DND-41 (cell line): ENCODE results near the gene PNPLA6.
A peak's percentile ranks its signal among the peaks of the same experiment; 100 is the strongest.

Source experiments
- ATAC-seq: fragments of 200-7000 bp; cut with Tn5 transposase; 3 replicates; pipeline ENCODE4 v1.9.1; 2021; ENCODE audit warnings: low read depth; ENCODE audit not compliant: insufficient read depth
- DNase-seq: peaks from one replicate; pipeline ENCODE4 v3.0.0-alpha.2; 2020
- H2AFZ ChIP-seq: 2 replicates; pipeline ENCODE4 v1.6.0; 2012; ENCODE audit warnings: low read depth, low read length
- H3K27ac ChIP-seq: 2 replicates; pipeline ENCODE4 v1.5.1; 2012; ENCODE audit warnings: low read length, inconsistent platforms
- H3K27me3 ChIP-seq: fragments of 200-600 bp; sonication (generic); 2 replicates; pipeline ENCODE4 v1.6.0; 2012; ENCODE audit warnings: low read length, mild to moderate bottlenecking, inconsistent platforms; ENCODE audit not compliant: insufficient read depth, poor library complexity
- H3K36me3 ChIP-seq: 2 replicates; pipeline ENCODE4 v1.5.1; 2012; ENCODE audit warnings: low read length, inconsistent platforms; ENCODE audit not compliant: insufficient read depth
- H3K4me1 ChIP-seq: 2 replicates; pipeline ENCODE4 v1.5.1; 2012; ENCODE audit warnings: mild to moderate bottlenecking, low read length; ENCODE audit not compliant: insufficient read depth
- H3K4me2 ChIP-seq: 2 replicates; pipeline ENCODE4 v1.6.0; 2012; ENCODE audit warnings: mild to moderate bottlenecking, moderate library complexity, low read length, inconsistent platforms; ENCODE audit not compliant: insufficient read depth
- H3K4me3 ChIP-seq, 2 experiments: fragments of 200-600 bp in 1 of 2; shearing (Covaris generic) in 1 of 2; 2 replicates each; pipeline ENCODE4 v1.5.1; 2012 to 2016; ENCODE audit warnings: inconsistent platforms in 2 of 2, low read length in 2 of 2, mild to moderate bottlenecking in 2 of 2, low read depth in 1 of 2, moderate library complexity in 1 of 2
- H3K79me2 ChIP-seq: 2 replicates; pipeline ENCODE4 v1.6.0; 2012; ENCODE audit warnings: low read length, inconsistent platforms; ENCODE audit not compliant: insufficient read depth
- H3K9ac ChIP-seq: 2 replicates; pipeline ENCODE4 v1.6.0; 2012; ENCODE audit warnings: low read depth, mild to moderate bottlenecking, inconsistent platforms, low read length, moderate library complexity
- H3K9me3 ChIP-seq: 2 replicates; pipeline ENCODE4 v1.5.1; 2012; ENCODE audit warnings: low read length, moderate library complexity, mild to moderate bottlenecking, inconsistent platforms; ENCODE audit not compliant: insufficient read depth, severe bottlenecking
- H4K20me1 ChIP-seq: 2 replicates; pipeline ENCODE4 v1.6.0; 2012; ENCODE audit warnings: low read length; ENCODE audit not compliant: insufficient read depth
- CTCF ChIP-seq: IDR thresholded peaks from 2 replicates; pipeline ENCODE4 v1.5.1; 2012; ENCODE audit warnings: borderline replicate concordance, low read length, moderate library complexity, mild to moderate bottlenecking; ENCODE audit not compliant: poor library complexity, severe bottlenecking; ENCODE audit errors: extremely low read depth
- EZH2 ChIP-seq: IDR thresholded peaks from 3 replicates; pipeline ENCODE4 v1.6.1; 2012; ENCODE audit warnings: borderline replicate concordance, low read depth, mild to moderate bottlenecking, moderate library complexity, low read length, inconsistent platforms; ENCODE audit not compliant: severe bottlenecking

PNPLA6 gene

GRCh38 chr19:7521551-7522071 is 13.9 kb upstream of the PNPLA6 start:
- peak overlapping the region in 1 of 2 experiments; percentile 77; a peak in 2 of 4 replicates for H3K4me3 ChIP-seq

GRCh38 chr19:7522072-7522922 is 13.2 kb upstream of the PNPLA6 start, which contains the start of gene MCOLN1:
TSS of gene MCOLN1 (plus strand) at chr19:7522624. CDS start at chr19:7522751, 127 bp downstream.
- Histone ChIP-seq H4K20me1 (no peaks in the 10 kb centered on the region; the same call in 1 of the 2 replicates), H3K27ac (peak within 1 kb of the TSS; percentile 76), H3K4me1 (peaks cover 28% of the 10 kb centered on the region), H3K9me3 (no peaks in the 10 kb centered on the region), H2AFZ (peak within 1 kb of the TSS; percentile 79), H3K79me2 (peaks cover 19% of the 10 kb centered on the region), H3K4me3 (peak within 1 kb of the TSS; percentile 53 to 77), H3K4me2 (peak within 1 kb of the TSS; percentile 84), H3K9ac (peak within 1 kb of the TSS; percentile 64), H3K36me3 (peaks cover 25% of the 10 kb centered on the region; the same call in 1 of the 2 replicates), H3K27me3 (no peaks in the 10 kb centered on the region)
- peak; percentile 99 for DNase-seq
- ATAC-seq, result peak; percentile 88
- TF ChIP-seq CTCF, result no peak

More at GRCh38 chr19:7521551-7522071, 13.9 kb upstream of the PNPLA6 start:
- Histone ChIP-seq H3K36me3 (peaks cover 21% of the 10 kb centered on the region; the same call in 1 of the 2 replicates), H2AFZ (peak overlapping the region; percentile 74), H3K9me3 (no peaks in the 10 kb centered on the region), H3K27me3 (no peaks in the 10 kb centered on the region), H4K20me1 (no peaks in the 10 kb centered on the region; the same call in 1 of the 2 replicates), H3K79me2 (peaks cover 26% of the 10 kb centered on the region), H3K4me1 (peaks cover 34% of the 10 kb centered on the region), H3K27ac (peak overlapping the region; percentile 76), H3K9ac (peak overlapping the region; percentile 64), H3K4me2 (peak overlapping the region; percentile 84)
- DNase-seq (no peak), ATAC-seq (no peak)
- no peak for TF ChIP-seq CTCF
- TF ChIP-seq EZH2, result no peak

- no peaks in the 10 kb centered on the region for H3K27me3 ChIP-seq
Measured at GRCh38 chr19:7522923-7523667, 12.4 kb upstream of the PNPLA6 start.

More at GRCh38 chr19:7522923-7523667, 12.4 kb upstream of the PNPLA6 start:
- Histone ChIP-seq H3K79me2 (peaks cover 18% of the 10 kb centered on the region), H3K27ac (peak overlapping the region; percentile 45), H3K4me2 (peak overlapping the region; percentile 84), H3K9ac (peak overlapping the region; percentile 64), H3K9me3 (no peaks in the 10 kb centered on the region), H3K4me3 (peak overlapping the region; percentile 53 to 77), H4K20me1 (no peaks in the 10 kb centered on the region; the same call in 1 of the 2 replicates), H3K4me1 (peaks cover 24% of the 10 kb centered on the region), H2AFZ (peak overlapping the region; percentile 79), H3K36me3 (peaks cover 31% of the 10 kb centered on the region; the same call in 1 of the 2 replicates)
- no peak for DNase-seq
- TF ChIP-seq EZH2 (no peak), CTCF (no peak)
- ATAC-seq, result no peak
